Stimulated activated CD8-positive, alpha-beta memory T cell treated with anti-CD3 and anti-CD28 coated beads, Interleukin-15, amount 100 ng/mL, for 24 hours (primary cell): ENCODE measurements around the gene SIX2.
"Not testable (repeated sequence)": the region's sequence is repeated elsewhere in the genome, so short reads cannot be mapped to it uniquely, and the experiment has no call there.

Experiments
- DNase-seq: peaks from one replicate; pipeline ENCODE4 v3.0.0-alpha.2; 2020; ENCODE audit warnings: low read depth

The SIX2 gene

DNA sequence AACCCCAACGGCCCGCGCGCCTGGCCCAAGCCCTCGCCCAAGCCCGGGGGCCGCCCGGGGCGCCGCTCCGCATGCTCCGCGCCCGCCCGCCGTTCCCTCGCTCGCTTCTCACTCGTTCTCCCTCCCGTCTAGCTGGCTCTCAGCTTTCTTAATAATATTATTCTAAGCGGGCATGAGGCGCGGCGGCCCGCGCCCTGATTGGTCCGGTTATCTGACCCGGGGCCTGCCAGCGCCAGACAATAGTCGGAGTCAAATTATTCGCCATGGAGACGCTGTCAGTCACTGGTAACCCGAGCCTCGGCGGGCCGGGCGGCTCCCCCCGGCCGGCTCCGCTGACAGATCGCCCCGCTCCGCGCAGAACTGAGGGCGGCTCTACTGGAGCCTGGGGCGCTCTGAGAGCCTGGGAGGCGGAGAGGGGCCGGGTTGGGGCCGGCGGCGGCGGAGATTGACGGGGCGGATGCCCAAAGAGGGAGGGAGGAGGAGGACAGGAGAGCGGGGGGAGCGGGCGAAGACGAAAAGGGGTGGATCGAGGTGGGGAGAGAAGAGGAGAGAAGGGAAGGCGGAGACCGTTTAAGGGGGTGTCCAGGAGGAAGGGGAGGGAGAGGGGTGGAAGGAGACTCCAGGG is at the start of gene SIX2:
SIX2 (minus strand) TSS at position 150 of the 625 bp plus-strand sequence. CDS start 342 bp downstream, outside the sequence.
- no peak for DNase-seq

DNA sequence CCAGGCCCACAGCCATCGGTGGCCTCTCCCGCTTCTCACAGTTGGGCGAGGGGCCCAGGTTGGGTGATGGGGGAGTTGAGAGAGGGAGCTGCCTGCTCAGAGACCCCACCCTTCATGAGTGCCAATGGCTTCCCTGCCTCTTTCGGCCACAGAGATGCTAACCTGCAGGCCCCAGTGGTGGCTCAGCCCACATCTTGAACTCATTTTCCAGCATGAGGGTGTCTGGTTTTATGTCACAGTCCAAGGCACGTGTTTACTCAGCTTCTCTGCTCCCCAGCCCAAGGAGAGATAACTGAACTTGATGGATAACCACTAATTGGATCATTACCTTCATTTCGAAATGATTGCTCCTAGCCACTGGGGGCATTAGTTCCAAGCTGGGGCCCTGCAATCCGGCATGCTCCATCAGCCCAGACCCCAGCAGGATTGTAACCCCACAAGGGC is 45.9 kb upstream of the SIX2 start:
- no peak for DNase-seq

DNA sequence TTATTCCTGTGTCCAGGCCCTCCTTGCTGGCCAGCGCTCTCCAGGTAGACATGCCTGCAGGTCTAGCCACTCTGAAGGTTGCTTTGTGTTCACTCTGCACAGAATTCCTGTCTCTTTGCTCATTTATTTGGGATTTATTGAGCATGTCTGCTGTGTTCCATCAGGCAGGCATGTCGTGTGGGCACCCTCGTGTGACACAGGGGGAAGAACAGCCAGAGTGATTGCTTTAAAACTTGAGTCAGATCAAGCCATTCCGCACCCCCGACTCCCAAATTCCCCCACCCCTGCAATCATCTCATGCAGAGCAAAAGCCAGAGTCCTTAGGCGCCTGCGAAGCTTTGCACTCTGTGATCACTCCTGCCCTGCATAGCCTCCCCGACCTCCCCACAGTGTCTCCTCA is 44.7 kb upstream of the SIX2 start:
- no peak for DNase-seq

- no peak for DNase-seq
Measured at GRCh38 chr2:45052388-45052928, 43.2 kb upstream of the SIX2 start.

GRCh38 chr2:45049569-45050336 is 40.5 kb upstream of the SIX2 start:
- DNase-seq = no peak

- no peak for DNase-seq
Measured at GRCh38 chr2:45047301-45047700, 38.0 kb upstream of the SIX2 start.

DNA sequence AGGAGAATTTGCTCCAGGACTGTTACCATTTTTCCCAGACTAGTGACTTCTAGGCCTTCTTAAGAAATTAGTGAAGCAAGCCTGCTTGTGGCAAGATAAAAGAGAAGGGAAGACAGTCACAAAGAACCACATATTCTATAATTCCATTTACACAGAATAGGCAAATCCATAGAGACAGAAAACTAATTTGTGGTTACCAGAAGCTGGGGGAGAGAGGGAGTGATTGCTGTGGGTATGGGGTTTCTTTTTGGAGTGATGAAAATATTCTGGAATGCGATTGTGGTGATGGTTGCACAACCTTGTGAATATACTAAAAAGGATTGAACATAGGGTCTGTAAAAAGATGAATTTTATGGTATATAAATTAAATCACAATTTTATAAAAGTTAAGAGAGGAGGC is 37.5 kb upstream of the SIX2 start:
- no peak for DNase-seq

- no peak for DNase-seq
Measured at GRCh38 chr2:45045706-45046105, 36.5 kb upstream of the SIX2 start.

DNA sequence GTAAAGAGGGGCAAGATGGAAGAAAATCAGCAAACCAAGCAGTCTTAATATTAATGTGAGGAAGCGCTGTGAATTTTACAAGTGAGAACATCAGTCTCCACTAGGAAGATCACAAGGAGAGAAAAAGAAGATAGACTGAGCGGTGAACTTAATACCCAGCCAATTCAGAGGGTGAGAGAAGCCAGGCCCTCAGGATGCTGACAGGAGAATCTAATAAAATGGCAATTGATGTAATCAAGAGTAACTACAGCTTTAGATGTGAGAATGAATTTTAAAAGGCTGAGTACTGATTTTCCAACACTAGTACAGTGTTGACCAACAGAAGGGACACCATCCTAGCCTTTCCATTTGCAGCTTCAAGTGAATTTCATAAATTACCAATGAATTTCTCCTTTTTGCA is 35.7 kb upstream of the SIX2 start:
- DNase-seq = no peak

GRCh38 chr2:45043174-45043573 is 33.9 kb upstream of the SIX2 start:
- DNase-seq = no peak

DNA sequence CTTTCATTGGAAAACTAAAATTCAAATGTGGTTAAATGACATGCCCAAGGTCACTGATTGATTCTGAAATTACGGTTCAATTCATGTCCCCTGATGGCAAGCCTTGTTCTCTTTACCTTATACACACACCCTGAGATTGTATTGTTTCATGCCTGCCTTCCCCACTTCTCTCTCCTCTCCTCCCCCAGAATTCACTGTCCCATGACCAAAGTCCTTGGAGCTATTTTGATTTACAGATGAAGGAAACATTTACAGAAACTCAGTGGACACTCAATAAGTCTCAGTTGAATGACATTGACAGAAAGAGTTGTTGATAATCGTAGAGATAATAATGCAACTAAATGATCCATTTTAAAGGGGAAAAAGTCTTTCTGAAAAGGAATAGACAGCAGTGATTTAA is 33.1 kb upstream of the SIX2 start:
- DNase-seq = no peak

DNA sequence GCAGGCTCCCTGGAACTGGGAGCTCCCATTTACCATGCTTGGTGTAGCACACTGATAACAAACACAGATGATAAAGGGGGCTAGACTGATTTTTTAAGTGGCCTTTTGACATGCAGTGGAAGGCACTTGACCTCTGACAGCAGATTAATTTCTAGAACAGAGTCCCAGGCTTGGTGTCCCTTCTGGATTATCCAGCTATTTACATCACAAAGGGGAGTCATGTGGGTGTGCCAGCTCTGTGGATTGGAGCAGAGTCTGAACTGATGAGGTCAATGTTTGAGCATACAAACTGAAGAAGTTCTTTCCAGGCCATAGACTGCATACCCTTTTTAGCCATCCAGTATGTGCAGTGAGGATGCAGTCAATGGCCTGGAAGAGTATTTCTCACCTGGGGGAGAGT is 31.5 kb upstream of the SIX2 start:
- no peak for DNase-seq

GRCh38 chr2:45039804-45040203 is 30.6 kb upstream of the SIX2 start:
- DNase-seq = not testable (repeated sequence)

GRCh38 chr2:45038861-45039260 is 29.6 kb upstream of the SIX2 start:
- not testable (repeated sequence) for DNase-seq

DNA sequence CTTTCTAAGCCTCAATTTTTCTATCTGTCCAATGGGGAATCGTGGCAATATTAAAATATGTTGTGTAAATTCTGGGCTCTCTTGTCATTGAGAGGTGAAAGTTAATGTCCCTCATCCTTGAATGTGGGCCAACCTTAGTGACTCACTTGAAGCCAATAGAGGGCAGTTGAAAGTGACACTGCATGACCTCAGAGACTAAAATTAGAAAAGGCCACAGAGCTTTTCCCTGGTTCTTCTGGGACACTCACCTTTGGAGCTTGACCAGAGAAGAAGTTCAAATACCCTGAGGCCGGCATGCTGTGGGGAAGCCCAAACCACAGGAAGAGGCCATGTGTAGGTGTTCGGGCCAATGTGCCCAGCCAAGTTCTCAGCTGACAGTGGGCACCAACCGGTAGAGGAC is 24.1 kb upstream of the SIX2 start:
- no peak for DNase-seq

DNA sequence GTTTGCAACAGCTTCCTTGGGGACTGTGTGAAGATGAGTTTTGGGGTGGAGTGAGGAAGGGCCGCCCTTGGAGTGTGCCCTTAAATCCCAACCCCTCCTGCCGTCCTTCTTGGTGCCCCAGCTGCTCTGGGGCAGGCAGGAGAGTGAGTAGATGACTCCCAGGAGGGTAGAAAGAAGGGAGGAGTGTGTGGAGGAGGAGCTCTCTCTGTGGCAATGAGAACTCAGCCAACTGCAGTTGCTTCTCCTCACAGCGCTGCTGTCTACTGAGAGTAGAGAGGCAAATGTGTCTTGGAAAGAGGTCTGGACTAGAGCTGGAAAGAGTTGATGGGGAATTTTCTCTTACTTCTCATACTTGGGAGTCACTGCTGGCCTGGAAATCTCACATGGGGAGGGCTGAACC is 21.8 kb upstream of the SIX2 start:
- no peak for DNase-seq

GRCh38 chr2:45030553-45030952 is 21.3 kb upstream of the SIX2 start:
- no peak for DNase-seq

DNA sequence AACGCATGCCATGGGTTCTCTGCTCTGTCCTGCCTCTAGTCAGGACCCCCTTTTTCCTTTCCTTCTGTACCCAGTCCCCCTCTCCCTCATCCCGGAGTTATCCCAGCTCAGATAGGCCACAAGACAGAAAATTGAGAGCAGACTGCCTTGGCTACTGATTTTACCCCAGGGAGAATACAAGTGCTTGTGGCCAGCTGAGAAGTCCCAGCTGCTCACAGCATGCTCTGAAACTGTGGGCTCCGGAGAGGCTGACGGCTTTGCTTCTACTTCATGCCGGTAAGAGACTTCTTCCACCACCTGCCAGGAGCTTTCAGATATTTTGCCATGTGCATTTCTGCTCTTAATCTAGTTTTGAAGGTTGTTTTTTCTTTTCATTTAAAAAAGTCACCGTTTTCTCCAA is 20.0 kb upstream of the SIX2 start:
- no peak for DNase-seq

DNA sequence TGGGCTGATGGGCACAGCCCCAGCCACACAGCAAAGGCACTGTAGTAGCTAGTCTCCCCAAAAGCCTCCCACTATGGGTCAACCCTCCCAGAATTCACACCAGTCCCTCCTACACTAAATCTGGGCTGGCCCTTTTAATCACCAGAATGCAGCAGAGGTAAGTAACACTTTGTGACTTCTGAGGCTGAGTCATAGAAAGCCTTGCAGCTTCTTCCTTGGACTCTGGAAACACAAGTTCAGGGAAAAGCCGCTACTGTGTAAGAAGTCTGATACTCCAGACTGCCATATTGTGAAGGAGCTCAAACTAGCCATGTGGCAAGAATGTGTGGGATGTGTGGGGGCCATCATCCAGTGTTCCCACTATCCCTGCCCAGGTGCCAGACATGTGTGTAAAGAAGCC is 19.0 kb upstream of the SIX2 start:
- no peak for DNase-seq

GRCh38 chr2:45026924-45027450 is 17.7 kb upstream of the SIX2 start:
- DNase-seq = no peak

DNA sequence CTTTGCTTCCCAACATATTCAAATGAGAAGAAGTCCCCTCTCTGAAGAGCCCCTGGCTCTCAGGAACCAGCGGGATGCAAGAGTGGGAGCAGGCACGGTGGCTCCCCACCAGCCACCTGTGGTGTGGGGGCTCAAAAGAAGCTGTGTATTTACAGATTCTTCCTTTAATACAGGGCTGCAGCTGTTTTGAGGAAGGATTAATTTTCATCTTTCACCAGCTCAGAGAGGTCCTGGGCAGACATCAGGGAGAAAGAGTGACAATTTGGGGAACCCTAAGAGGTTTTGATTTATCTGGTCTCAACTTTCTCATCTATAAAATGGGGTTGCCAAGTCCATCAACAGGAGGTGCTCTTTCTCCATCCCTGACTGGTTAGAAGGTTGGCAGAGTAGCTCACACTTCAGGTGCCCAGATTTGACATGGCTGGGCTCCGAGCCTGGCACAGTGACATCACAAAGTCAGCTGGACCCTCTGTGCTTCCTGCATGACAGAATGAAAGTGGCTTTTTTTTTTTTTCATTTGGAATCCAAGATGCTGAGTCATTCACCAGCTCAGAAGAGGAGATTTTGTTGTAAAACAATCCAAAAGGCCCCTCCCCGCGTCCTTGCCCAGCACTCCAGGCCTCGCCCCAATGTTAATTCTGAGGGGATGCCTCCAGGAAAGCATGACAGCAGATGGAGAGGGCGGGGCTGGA is 15.5 kb upstream of the SIX2 start:
- DNase-seq = no peak

GRCh38 chr2:45024097-45024496 is 14.8 kb upstream of the SIX2 start:
- DNase-seq = no peak

DNA sequence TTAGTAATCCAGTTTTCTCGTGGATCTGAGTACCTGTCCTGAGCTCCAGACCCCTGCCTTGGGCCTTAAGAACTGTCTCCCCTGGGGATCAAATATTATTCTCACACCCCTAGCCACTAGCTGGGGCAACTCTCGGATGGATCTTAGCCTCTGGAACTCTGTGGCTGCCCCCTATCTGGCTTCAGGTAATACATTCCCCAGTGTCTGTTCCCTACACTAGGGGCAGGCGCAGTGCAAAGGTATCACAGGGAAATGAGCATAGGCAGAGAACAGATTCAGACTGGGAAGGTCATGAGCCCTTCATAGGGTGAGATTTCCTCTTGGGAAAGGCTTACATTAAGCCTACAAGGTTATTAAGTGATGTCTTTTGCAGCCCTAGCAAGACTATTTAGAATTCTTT is 11.2 kb upstream of the SIX2 start:
- no peak for DNase-seq
